ENCODE data around the gene NCLN.
"Not testable (repeated sequence)": the region's sequence is repeated elsewhere in the genome, so short reads cannot be mapped to it uniquely, and the experiment has no call there.

NCLN gene

DNA sequence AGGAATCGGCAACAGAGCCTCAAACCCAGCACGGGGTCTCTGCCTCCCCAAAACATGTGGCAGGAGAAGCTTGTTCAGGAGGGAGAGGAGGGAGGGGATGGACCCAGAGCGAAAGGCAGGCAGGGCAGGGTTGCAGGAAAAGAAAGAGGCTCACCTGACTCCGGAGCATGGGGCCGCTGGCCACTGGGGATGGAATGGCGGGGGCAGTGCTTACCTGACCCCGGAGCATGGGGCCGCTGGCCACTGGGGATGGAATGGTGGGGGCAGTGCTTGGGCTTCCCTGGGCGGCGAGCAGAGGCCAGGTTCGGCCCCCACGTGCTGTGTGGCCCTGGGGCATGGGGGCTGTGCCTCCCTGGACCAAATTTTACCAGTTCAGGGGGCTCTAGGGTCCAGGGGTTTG lies 25.5 kb downstream of the NCLN start:
- Histone ChIP-seq H3K4me3 (ENCODE audit: low read length in 2 of 2) (no peak overlapping the region), H3K27ac (ENCODE audit: low read depth in 2 of 2, low read length in 2 of 2) (no peak overlapping the region), H3K27me3 (ENCODE audit: control insufficient read depth in 2 of 2, insufficient read depth in 2 of 2, low read length in 2 of 2) (no peaks in the 10 kb centered on the region), H3K4me1 (ENCODE audit: control insufficient read depth in 2 of 2, insufficient read depth in 2 of 2, low read length in 2 of 2) (no peaks in the 10 kb centered on the region), H3K9ac (ENCODE audit: low read depth in 1 of 2, low read length in 2 of 2) (no peak overlapping the region), H3K36me3 (ENCODE audit: control insufficient read depth in 2 of 2, insufficient read depth in 2 of 2, low read length in 2 of 2) (peaks cover 14 to 16% of the 10 kb centered on the region in 2 donors), H3K9me3 (ENCODE audit: control insufficient read depth in 2 of 2, low read length in 2 of 2) (no peaks in the 10 kb centered on the region)

DNA sequence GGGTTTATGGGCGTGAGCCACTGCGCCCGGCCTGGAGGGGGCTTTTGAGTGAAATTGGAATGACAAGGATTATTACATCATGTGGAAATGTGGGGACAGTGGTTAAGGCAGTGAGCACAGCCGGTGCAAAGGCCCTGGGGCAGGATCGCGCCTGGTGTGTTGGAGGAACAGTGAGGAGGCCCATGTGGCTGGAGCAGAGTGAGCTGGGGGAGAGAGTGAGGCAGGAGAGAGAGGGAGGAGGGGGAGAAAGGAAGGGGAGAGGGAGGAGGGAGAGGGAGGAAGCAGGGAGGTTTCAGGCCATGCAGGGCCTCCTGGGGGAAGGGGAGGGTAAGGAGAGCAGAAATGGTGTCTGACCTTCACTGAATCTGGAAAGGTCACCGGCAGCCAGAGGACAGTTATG lies 27.4 kb downstream of the NCLN start:
- H3K27me3 ChIP-seq (ENCODE audit: control insufficient read depth in 2 of 2, insufficient read depth in 2 of 2, low read length in 2 of 2), result no peaks in the 10 kb centered on the region
- no peaks in the 10 kb centered on the region for H3K9me3 ChIP-seq (ENCODE audit: control insufficient read depth in 2 of 2, low read length in 2 of 2)
- no peaks in the 10 kb centered on the region for H3K36me3 ChIP-seq (ENCODE audit: control insufficient read depth in 2 of 2, insufficient read depth in 2 of 2, low read length in 2 of 2)
- no peak overlapping the region for H3K9ac ChIP-seq (ENCODE audit: low read depth in 1 of 2, low read length in 2 of 2)
- no peaks in the 10 kb centered on the region for H3K4me1 ChIP-seq (ENCODE audit: control insufficient read depth in 2 of 2, insufficient read depth in 2 of 2, low read length in 2 of 2)
- no peak overlapping the region for H3K27ac ChIP-seq (ENCODE audit: low read depth in 2 of 2, low read length in 2 of 2)
- H3K4me3 ChIP-seq (ENCODE audit: low read length in 2 of 2), result no peak overlapping the region

DNA sequence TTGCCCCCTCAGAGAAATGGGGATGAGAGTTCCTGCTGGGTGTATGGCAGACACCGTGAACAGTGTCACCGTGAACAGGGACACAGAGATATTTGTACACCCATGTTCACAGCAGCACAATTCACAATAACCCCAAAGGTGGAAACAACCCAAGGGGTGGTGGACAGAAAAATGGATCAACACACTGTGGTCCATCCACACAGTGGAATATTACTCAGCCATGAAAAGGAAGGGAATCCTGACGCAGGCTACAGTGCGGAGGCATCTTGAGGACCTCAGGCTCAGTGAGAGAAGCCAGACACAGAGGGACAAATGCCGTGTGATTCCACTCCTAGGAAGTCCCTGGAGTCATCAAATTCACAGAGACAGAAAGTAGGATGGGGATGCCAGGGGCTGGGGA lies 31.1 kb downstream of the NCLN start:
- Histone ChIP-seq H3K36me3 (ENCODE audit: control insufficient read depth in 2 of 2, insufficient read depth in 2 of 2, low read length in 2 of 2) (no peaks in the 10 kb centered on the region), H3K4me1 (ENCODE audit: control insufficient read depth in 2 of 2, insufficient read depth in 2 of 2, low read length in 2 of 2) (no peaks in the 10 kb centered on the region), H3K9ac (ENCODE audit: low read depth in 1 of 2, low read length in 2 of 2) (no peak overlapping the region), H3K27me3 (ENCODE audit: control insufficient read depth in 2 of 2, insufficient read depth in 2 of 2, low read length in 2 of 2) (no peaks in the 10 kb centered on the region), H3K4me3 (ENCODE audit: low read length in 2 of 2) (no peak overlapping the region), H3K9me3 (ENCODE audit: control insufficient read depth in 2 of 2, low read length in 2 of 2) (no peaks in the 10 kb centered on the region), H3K27ac (ENCODE audit: low read depth in 2 of 2, low read length in 2 of 2) (no peak overlapping the region)

DNA sequence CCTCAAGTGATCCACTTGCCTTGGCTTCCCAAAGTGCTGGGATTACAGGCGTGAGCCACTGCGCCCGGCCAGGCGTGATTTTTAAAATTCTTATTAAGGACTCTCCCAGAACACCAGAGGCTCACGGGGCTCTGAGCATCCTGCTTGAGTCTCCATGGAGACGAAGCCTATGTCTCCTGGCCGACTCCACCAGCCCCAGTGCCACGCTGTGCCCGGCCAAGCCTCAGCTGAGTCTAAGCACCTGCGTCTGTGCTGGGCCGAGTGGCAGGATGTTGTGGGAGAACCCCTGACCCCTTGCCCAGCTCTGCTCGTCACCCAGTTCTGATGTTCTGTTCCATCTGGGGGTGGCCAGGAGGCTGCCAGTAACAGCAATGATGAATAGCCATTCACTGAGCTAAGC lies 34.8 kb downstream of the NCLN start:
- Histone ChIP-seq H3K4me1 (ENCODE audit: control insufficient read depth in 2 of 2, insufficient read depth in 2 of 2, low read length in 2 of 2) (no peaks in the 10 kb centered on the region), H3K27ac (ENCODE audit: low read depth in 2 of 2, low read length in 2 of 2) (no peak overlapping the region), H3K36me3 (ENCODE audit: control insufficient read depth in 2 of 2, insufficient read depth in 2 of 2, low read length in 2 of 2) (no peaks in the 10 kb centered on the region), H3K9ac (ENCODE audit: low read depth in 1 of 2, low read length in 2 of 2) (no peak overlapping the region), H3K9me3 (ENCODE audit: control insufficient read depth in 2 of 2, low read length in 2 of 2) (no peaks in the 10 kb centered on the region), H3K4me3 (ENCODE audit: low read length in 2 of 2) (no peak overlapping the region), H3K27me3 (ENCODE audit: control insufficient read depth in 2 of 2, insufficient read depth in 2 of 2, low read length in 2 of 2) (peaks cover 0 to 5% of the 10 kb centered on the region in 2 donors)

DNA sequence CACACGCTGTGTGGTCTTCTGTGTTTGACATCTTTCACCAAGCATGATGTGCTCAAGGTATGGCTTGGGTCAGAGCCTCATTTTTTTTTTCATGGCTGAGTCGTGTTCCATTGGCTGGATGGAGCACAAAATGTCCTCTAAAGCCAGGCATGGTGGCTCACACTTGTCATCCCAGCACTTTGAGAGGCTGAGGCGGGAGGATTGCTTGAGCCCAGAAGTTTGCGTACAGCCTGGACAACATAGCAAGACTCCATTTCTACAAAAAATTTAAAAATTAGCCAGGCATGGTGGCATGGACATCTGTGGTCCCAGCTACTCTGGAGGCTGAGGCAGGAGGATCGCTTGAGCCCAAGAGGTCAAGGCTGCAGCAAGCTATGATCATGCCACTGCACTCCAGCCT lies 35.8 kb downstream of the NCLN start:
- not testable (repeated sequence) for H3K4me3 ChIP-seq (ENCODE audit: low read length in 2 of 2); H3K9me3 ChIP-seq (ENCODE audit: control insufficient read depth in 2 of 2, low read length in 2 of 2); H3K36me3 ChIP-seq (ENCODE audit: control insufficient read depth in 2 of 2, insufficient read depth in 2 of 2, low read length in 2 of 2); H3K9ac ChIP-seq (ENCODE audit: low read depth in 1 of 2, low read length in 2 of 2); H3K4me1 ChIP-seq (ENCODE audit: control insufficient read depth in 2 of 2, insufficient read depth in 2 of 2, low read length in 2 of 2); H3K27ac ChIP-seq (ENCODE audit: low read depth in 2 of 2, low read length in 2 of 2)
- H3K27me3 ChIP-seq (ENCODE audit: control insufficient read depth in 2 of 2, insufficient read depth in 2 of 2, low read length in 2 of 2), result peaks cover 3 to 14% of the 10 kb centered on the region in 2 donors

DNA sequence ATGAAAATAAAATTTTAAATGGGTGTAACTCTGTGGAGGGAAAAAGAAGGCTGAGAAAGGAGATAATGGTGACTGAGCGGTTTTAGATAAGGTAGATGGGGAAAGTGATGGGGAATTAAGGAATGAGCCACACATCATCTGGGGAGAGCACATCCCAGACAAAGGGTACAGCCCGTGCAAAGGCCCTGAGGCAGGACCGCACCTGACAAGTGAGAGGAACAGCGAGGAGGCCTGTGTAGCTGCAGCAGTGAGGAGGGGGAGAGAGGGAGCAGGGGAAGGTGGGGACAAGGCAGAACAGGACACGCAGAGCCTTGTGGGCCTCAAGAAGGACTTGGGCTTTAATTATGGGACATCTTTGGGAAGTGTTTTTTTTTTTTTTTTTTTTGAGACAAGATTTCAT lies 37.0 kb downstream of the NCLN start:
- Histone ChIP-seq H3K27me3 (ENCODE audit: control insufficient read depth in 2 of 2, insufficient read depth in 2 of 2, low read length in 2 of 2) (peaks cover 8 to 21% of the 10 kb centered on the region in 2 donors), H3K9ac (ENCODE audit: low read depth in 1 of 2, low read length in 2 of 2) (no peak overlapping the region), H3K4me3 (ENCODE audit: low read length in 2 of 2) (no peak overlapping the region)

DNA sequence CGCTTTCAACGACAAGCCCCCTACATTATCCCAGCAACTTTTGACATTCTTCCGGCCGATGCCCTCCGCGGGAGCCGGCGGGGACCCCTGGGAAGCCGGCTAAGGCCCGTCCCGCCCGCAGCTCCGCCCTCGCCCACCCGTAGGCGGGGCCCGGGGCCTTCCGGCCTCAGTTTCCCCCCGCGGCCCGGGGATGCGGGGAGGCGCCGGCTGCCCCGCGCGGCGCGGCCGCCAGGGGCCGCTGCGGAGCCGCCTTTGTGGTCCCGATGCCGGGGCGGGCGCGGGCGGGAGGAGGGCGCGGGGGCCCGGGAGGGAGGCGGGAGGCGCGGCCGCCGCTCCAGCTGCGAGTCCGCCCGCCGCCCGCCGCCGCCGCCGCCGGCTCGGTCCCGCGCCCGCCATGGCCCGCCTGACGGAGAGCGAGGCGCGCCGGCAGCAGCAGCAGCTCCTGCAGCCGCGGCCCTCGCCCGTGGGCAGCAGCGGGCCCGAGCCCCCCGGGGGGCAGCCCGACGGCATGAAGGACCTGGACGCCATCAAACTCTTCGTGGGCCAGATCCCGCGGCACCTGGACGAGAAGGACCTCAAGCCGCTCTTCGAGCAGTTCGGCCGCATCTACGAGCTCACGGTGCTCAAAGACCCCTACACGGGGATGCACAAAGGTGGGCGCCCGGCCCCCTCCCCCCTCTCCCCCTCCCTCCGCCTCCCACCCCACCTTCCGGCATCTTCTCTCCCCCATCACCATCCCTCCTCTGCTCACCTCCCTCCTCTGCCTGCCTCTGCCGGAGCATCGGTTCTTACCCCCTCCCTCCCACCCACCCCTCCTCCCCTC lies 38.8 kb downstream of the NCLN start, which contains the start of gene CELF5:
Gene CELF5, plus strand, starts transcription at position 316 of the 823 bp plus-strand sequence. Its CDS starts 79 bp downstream, at position 395.
- peaks cover 18 to 31% of the 10 kb centered on the region in 2 donors for H3K27me3 ChIP-seq (ENCODE audit: control insufficient read depth in 2 of 2, insufficient read depth in 2 of 2, low read length in 2 of 2)
- H3K27ac ChIP-seq (ENCODE audit: low read depth in 2 of 2, low read length in 2 of 2), result no peak within 1 kb of the TSS
- H3K36me3 ChIP-seq (ENCODE audit: control insufficient read depth in 2 of 2, insufficient read depth in 2 of 2, low read length in 2 of 2), result no peaks in the 10 kb centered on the region
- no peaks in the 10 kb centered on the region for H3K4me1 ChIP-seq (ENCODE audit: control insufficient read depth in 2 of 2, insufficient read depth in 2 of 2, low read length in 2 of 2)
- H3K9ac ChIP-seq (ENCODE audit: low read depth in 1 of 2, low read length in 2 of 2), result no peak within 1 kb of the TSS
- no peak within 1 kb of the TSS for H3K4me3 ChIP-seq (ENCODE audit: low read length in 2 of 2)
- no peaks in the 10 kb centered on the region for H3K9me3 ChIP-seq (ENCODE audit: control insufficient read depth in 2 of 2, low read length in 2 of 2)

More for the DNA sequence above, 37.0 kb downstream of the NCLN start:
- H3K36me3 ChIP-seq (ENCODE audit: control insufficient read depth in 2 of 2, insufficient read depth in 2 of 2, low read length in 2 of 2), result no peaks in the 10 kb centered on the region
- no peaks in the 10 kb centered on the region for H3K4me1 ChIP-seq (ENCODE audit: control insufficient read depth in 2 of 2, insufficient read depth in 2 of 2, low read length in 2 of 2)
- H3K27ac ChIP-seq (ENCODE audit: low read depth in 2 of 2, low read length in 2 of 2), result no peak overlapping the region
- H3K9me3 ChIP-seq (ENCODE audit: control insufficient read depth in 2 of 2, low read length in 2 of 2), result no peaks in the 10 kb centered on the region

DNA sequence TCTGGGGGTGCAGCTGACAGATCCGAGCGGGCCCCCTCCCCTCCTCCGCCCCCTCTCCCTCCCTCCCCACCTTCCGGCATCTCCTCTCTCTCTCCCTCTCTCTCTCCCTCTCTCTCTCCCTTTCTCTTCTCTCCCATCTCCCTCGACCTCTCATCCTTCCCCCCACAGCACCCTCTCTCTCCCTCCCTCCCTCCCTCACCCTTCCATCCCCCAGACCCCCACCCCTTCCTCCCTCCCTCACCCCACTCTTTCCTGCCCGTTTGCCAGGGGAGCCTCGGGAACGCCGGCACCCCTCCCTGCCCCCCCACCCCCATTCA lies 39.4 kb downstream of the NCLN start:
- no peaks in the 10 kb centered on the region for H3K9me3 ChIP-seq (ENCODE audit: control insufficient read depth in 2 of 2, low read length in 2 of 2)
- H3K27me3 ChIP-seq (ENCODE audit: control insufficient read depth in 2 of 2, insufficient read depth in 2 of 2, low read length in 2 of 2), result peaks cover 22 to 33% of the 10 kb centered on the region in 2 donors
- no peak overlapping the region for H3K27ac ChIP-seq (ENCODE audit: low read depth in 2 of 2, low read length in 2 of 2)
- H3K4me3 ChIP-seq (ENCODE audit: low read length in 2 of 2), result no peak overlapping the region
- no peak overlapping the region for H3K9ac ChIP-seq (ENCODE audit: low read depth in 1 of 2, low read length in 2 of 2)
- no peaks in the 10 kb centered on the region for H3K36me3 ChIP-seq (ENCODE audit: control insufficient read depth in 2 of 2, insufficient read depth in 2 of 2, low read length in 2 of 2)
- no peaks in the 10 kb centered on the region for H3K4me1 ChIP-seq (ENCODE audit: control insufficient read depth in 2 of 2, insufficient read depth in 2 of 2, low read length in 2 of 2)

DNA sequence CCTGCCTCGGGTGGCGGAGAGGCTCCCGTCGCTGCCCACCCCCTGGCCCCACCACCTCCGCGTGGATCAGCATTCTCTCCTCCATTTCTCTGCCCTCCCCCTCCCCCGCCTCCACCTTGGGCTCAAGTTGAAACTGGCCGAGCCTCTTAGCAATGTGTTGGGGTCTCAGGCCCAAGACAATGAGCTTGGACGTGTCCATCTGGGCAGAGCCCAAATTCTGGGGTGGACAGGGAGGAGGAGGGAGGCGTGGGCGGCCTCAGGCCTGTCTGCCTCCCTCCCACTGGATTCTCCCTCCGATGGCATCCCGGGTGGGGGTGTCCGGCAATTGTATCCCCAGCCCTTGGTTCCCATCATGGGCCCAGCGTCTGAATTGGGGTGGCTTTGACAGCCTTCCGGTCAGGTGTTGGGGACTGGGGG lies 40.0 kb downstream of the NCLN start:
- no peaks in the 10 kb centered on the region for H3K9me3 ChIP-seq (ENCODE audit: control insufficient read depth in 2 of 2, low read length in 2 of 2)
- H3K9ac ChIP-seq (ENCODE audit: low read depth in 1 of 2, low read length in 2 of 2), result no peak overlapping the region
- H3K36me3 ChIP-seq (ENCODE audit: control insufficient read depth in 2 of 2, insufficient read depth in 2 of 2, low read length in 2 of 2), result no peaks in the 10 kb centered on the region
- H3K4me3 ChIP-seq (ENCODE audit: low read length in 2 of 2), result no peak overlapping the region
- no peaks in the 10 kb centered on the region for H3K4me1 ChIP-seq (ENCODE audit: control insufficient read depth in 2 of 2, insufficient read depth in 2 of 2, low read length in 2 of 2)
- H3K27me3 ChIP-seq (ENCODE audit: control insufficient read depth in 2 of 2, insufficient read depth in 2 of 2, low read length in 2 of 2), result peaks cover 26 to 35% of the 10 kb centered on the region in 2 donors
- no peak overlapping the region for H3K27ac ChIP-seq (ENCODE audit: low read depth in 2 of 2, low read length in 2 of 2)

DNA sequence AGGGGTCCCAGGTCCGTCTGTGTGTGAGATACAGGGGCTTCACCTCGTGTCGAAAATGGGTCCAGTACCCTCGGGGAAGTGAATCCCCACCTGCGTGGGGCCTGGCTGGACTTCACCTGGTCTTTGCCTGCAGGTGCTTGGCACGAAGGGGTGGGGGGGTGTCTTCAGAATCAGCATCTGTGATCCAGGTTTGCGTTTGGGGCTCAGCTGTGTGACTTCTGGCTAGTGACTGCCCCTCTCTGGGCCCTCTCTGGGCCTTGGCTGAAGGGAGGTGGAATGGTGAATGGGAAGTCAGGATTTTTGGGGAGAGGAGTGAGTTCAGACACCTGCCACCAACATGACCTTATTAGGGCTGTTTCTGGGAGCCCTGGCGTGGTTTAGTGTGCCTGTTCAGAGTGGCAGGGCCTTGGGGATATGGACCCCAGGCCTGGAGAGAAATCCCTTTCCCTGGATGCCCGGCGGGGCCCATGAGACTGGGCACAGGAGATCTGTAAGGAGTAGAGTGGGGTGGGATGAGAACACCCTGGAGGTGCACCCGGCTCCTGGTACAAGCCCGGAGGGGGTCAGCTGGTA lies 41.4 kb downstream of the NCLN start:
- Histone ChIP-seq H3K9me3 (ENCODE audit: control insufficient read depth in 2 of 2, low read length in 2 of 2) (no peaks in the 10 kb centered on the region), H3K36me3 (ENCODE audit: control insufficient read depth in 2 of 2, insufficient read depth in 2 of 2, low read length in 2 of 2) (no peaks in the 10 kb centered on the region), H3K27me3 (ENCODE audit: control insufficient read depth in 2 of 2, insufficient read depth in 2 of 2, low read length in 2 of 2) (peaks cover 29 to 35% of the 10 kb centered on the region in 2 donors), H3K4me3 (ENCODE audit: low read length in 2 of 2) (no peak overlapping the region), H3K4me1 (ENCODE audit: control insufficient read depth in 2 of 2, insufficient read depth in 2 of 2, low read length in 2 of 2) (no peaks in the 10 kb centered on the region), H3K9ac (ENCODE audit: low read depth in 1 of 2, low read length in 2 of 2) (no peak overlapping the region), H3K27ac (ENCODE audit: low read depth in 2 of 2, low read length in 2 of 2) (no peak overlapping the region)
